ENCODE results near the gene AMMECR1.

Gene AMMECR1

DNA sequence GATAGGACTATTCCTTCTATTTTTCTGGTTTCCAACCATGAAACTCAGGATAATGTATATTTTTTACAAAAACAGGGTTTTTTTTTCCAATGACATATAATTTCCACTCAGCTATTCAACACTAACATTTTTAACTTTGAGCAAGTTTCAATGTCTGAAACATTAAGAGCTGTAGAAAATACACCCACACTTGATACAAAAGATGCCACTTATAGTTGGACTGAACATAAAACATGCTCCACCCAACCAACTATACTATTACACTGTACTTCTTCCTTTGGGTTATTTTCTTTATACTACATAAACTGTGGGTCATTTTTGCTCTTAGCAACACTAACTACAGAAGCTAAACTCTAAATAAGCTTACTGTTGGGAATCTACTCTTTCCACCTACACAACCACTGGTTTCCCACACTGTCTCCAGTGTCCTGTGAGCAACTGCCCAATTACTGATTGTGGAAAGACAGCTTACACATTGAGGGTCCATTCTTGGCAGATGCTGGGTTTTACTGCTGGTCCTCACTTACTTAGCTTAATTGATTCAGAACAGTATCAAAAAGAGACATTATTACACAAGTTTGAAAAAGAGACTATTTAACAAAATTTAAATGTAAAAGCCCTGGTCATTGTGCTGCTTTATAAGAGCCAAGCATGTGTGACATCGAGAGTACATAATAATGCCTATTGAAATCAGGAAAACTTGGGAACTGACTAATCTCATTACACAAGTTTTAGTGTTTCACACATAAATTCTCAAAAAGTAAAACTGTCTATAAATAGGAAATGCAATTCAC, 6.3 kb downstream of the AMMECR1 start:
- DNase-seq (ENCODE audit: low read depth): no peak

DNA sequence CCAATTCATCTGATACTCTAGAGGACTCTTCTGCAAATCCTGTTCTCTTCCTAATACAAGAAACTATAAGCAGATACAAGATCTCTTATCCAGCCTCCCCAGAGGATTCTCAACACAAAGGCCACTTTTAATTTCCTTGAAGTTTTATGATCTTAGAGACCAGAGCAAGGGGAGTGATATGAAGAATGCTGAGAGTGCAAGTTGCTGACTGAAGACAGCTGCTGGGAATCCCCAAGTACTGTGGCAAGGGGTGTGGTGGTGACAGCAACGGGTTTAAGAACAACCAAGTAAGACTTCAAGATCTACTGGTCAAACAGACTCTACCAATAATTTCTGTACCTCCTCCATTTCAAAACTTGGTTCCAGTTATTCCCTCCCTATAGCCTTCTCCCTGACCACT, 7.0 kb downstream of the AMMECR1 start:
- DNase-seq (ENCODE audit: low read depth): no peak

DNA sequence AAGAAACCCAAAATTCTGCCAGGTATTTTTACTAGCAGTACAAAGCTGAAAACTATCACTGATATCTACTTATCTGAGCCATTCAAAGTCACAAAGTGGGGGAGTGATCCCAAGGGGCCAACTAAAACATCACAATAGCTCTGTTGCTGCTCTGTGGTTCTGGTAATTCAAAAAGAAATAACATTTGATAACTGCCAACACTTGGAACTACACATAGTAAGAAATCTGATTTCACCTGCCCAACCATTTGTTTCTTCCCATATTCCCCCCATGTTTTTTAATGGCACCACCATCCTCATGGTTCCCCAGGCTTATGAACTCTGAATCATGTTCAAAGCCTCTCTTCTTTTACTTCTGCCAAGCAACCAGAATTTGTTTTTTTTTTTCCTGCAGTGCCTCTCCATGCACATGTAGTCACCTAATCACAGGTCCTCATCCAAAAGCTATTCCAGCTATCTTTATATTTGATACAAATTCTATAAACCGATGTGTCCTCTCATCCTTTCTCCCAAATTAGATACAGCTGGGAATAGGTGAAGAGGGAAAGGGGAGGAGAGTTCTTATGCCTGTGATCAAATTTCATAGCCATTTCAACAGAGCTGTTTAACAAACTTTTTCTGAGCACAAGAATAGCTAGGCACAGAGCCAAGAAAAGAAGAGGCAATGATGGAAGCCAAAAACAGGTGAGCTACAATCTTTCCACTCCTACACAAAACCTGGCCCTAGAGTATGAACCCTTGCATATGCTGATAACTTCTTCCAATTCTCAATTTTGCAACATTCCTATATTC, 7.7 kb downstream of the AMMECR1 start:
- DNase-seq (ENCODE audit: low read depth): peak; percentile 14

DNA sequence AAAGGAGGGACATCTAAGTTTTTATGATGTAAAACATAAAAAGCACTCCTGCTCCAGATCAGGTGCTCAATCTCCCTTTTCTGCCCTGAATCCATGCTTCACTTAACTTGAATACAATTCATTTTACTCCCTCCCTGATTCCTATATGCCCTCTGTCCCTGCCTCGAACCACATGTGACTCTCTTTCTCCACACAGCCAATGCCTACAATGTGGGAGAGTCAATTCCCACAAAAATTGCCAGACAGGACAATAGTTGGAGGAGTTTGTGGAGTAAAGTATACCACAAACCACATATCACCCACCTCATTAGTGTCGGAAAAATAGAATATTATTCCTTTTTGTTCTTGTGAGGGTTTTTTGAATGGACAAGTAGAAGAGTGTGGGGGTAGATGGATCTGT, 9.7 kb downstream of the AMMECR1 start:
- DNase-seq (ENCODE audit: low read depth): no peak

DNA sequence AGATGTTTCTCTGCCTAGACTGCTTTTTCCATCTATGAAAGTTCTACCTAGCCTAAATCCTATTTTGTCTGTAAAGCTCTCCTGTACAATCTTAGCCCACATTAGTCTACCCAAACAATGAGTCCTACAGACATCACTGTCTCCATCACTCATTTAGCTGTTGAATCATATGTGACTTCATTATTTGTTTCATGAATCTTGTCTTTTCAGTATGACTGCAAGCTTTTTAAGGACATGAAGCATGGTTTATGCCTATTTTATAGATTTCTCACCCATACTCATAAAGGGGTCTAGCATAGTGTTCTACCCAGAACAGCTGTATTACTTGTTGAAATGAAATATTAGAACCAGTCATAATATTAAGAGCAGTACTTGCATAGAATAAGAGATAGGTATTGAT, 13.0 kb downstream of the AMMECR1 start:
- no peak for DNase-seq (ENCODE audit: low read depth)

DNA sequence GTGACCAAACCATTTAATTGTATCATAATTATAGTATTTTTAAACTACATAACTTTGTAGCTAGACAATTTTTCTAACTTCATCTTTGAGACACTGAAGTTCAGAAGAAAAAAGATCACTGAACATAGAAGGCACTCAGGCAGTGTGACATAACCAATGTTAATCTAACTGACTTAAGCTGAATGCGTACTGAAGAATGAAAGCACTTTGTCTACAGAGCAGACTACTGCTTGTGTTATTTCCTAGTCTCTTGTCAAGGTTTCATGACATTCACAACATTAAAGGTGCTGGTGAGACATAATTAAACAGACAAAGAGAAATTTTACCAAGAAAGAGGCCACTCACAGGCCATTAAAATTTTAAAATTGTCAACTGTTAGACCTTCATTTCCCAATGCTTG, 13.5 kb downstream of the AMMECR1 start:
- DNase-seq (ENCODE audit: low read depth): no peak

DNA sequence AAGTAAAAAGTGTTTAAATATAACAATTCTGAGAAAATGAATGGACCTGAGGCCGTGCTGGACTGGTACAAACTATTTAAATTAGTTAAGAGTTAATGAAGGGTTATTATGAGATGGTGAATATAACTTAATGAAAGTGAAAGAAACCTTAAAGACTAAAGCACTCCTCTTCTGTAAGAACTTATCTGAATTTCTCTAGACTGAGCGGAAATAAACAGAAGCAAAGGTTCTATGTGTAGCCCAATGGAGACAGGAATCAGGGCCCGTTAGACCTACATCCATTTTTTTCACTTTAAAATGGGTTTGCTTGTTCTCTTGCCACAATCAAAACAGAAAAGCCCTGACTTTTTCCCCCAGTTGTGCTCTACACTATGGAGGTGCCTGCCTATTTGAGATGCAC, 14.9 kb downstream of the AMMECR1 start:
- no peak for DNase-seq (ENCODE audit: low read depth)

DNA sequence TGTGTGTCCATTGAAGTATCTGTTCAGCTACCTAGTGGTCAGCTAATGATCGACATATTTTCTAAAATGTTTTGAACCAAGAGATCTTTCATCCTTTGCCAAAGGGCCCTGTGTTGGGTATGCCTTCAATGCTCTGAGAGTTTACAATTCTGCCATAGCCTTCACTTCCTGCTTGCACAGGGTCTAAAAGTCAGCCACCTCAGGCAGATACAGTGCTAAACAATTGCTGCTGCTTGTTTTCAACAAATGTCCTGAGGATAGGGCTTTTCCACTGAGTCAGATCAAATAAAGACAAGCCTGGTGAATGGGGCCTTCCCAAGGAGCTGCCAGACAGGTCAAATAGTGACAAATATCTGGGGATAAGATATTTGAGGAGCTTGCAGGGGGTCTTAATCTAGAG, 16.7 kb downstream of the AMMECR1 start:
- no peak for DNase-seq (ENCODE audit: low read depth)

DNA sequence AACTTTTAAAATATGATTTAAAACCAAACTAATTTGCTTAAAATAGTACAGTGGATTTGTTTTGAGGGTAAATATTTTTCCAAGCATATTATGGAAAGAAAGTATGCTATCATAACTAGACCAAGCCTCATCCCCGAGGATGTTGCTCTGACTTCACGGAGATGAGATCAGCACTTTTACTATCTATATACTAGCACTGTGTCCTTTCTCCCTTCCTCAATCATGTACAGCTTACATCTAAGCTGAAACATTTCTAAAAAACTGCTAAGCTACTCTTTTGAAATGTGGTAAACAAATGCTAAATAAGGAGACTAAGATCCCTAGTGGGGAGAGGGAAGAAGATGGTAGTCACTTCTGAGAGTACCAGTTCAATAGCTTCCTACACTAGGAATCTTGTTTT, 23.8 kb downstream of the AMMECR1 start:
- DNase-seq (ENCODE audit: low read depth): no peak

DNA sequence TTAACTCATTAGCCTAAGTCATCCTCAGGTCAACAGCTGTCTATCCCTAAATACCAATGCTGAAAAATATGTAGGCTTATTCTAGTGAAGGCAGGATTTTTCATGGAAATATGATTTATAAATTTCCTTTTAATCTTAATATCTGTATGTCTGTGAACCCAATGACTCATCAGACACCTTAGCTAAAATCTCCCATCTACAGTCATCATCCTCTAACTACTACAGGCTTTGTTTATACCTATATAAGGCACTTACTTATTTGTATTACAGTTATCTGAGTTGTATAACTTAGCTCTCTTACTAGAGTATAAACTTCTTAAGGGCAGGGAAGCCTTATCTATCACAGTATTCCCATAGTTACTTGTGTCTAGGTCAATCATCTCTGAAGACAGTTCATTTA, 24.2 kb downstream of the AMMECR1 start:
- no peak for DNase-seq (ENCODE audit: low read depth)

DNA sequence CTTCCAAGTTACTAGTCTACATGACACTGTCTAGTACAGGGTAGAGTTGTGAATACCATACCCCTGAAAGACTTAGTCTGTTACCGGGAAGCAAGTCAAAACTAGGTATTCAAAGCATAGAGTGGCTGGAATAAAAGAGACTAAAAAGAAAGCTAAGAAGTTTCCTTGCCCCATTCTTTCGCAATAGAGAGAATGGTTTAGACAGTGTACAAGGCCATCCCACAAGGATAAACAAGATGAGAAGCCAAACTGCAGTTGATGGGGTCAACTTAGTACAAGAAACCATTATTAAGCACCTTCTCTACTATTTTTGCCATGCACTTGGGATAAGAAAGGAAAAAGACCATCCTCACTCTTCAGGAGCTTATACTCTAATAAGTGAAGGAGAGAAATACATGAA, 30.3 kb downstream of the AMMECR1 start:
- DNase-seq (ENCODE audit: low read depth): peak; percentile 30

DNA sequence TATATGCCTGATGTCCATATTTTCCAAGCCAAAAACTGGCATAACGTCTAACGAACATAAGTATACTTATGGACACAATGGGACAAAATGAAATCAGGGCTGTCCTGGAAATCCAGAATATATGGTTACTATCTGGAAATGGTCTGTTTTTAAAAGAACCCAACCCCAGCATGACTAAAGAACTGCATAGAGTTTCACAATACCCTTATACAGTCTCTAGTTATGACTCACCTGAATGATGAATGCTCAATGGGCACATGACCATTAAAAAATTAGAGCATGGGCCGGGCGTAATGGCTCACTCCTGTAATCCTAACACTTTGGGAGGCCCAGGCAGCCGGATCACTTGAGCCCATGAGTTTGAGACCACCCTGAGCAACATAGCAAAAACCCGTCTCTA, 31.8 kb downstream of the AMMECR1 start:
- peak; percentile 88 for DNase-seq (ENCODE audit: low read depth)

DNA sequence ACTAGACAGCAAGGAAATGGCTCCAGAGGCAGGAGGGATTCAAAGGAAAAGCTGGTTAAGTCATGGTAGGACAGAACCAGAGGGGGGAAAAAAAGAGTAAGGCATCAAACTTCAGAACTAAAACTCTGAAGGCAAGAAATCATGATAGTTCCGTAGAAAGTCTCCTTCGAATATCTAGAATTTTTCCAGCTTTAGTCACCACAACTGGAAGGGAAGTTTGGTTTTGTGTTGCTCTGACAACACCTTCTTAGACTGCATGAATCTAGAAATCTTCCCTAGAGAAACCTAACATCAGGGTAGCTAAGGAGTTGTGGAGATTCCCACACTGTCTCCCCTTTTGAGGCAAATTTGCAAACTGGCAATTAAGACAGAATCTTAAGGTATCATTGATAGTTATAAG, 33.7 kb downstream of the AMMECR1 start:
- DNase-seq (ENCODE audit: low read depth): peak; percentile 91

DNA sequence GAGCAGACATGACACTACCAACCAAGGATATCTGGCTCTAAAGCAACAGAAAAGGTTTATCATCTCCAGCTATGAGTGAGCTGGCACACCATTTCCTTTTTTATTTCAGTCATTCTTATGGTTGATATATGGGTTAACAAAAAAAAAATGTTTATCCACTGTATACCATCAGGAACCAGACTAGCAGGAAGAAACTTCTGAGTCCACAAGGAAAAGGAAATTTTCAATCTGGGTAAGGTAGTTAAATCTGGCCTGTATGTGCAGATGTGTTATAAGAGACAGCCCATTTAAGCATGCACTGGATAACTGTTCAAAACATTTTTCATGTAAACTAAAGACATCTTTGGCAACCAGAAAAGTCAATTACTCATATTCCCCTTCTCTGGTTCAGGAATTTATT, 35.0 kb downstream of the AMMECR1 start:
- DNase-seq (ENCODE audit: low read depth): peak; percentile 45

DNA sequence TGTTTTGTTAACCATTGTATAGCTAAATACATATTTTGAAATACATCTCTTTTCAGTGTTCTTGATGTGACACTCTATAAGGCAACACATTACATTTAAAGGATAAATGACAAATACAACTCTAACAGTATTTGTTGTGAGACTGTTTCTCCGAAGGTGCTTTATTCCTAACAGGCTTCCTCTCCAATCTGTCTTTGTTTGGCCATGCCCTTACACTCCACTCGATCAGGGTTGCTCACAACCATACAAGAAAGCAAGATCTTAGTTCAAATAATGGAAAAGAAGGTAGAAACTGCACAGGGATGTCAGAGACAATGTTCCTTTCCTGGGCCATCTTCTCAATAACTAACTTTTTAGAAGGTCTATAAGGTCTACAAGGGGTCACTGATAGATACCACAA, 36.5 kb downstream of the AMMECR1 start:
- no peak for DNase-seq (ENCODE audit: low read depth)

DNA sequence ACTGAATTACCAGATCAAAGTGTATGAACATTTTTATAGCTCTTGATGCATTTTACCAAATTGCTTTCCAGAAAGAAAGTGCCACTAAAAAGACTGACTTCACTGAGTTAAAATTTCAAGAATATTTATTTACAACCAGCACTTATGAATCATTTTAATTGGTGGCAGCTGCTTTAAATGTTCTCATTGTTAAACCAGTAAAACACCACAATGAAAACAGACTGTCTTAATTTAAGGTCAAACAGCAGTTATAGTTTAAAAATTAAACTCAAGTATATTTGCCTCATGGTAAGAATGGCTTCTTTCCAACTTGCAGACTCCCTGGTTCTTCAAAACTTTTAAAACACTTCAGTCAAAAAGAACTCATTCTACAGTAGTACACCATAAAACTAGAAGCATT, 36.9 kb downstream of the AMMECR1 start:
- peak; percentile 85 for DNase-seq (ENCODE audit: low read depth)

DNA sequence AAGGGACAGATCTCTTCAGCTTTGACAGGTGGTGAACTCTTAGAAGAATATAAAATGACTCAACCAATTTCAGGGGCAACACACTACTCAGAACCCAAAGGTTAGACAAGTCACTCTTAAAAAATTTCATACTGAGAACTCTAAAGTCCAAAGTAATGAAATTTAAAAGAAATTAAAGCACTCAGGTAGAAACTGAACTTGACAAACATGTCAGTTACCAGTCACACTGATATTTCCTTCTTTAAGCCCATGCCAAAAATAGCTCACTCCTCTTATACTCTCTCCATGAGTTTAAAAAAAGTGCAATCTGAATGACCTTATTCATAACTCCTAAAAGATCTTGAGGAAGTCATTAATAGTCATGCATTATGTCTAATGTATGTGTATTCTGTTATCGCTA, 40.3 kb downstream of the AMMECR1 start:
- no peak for DNase-seq (ENCODE audit: low read depth)

DNA sequence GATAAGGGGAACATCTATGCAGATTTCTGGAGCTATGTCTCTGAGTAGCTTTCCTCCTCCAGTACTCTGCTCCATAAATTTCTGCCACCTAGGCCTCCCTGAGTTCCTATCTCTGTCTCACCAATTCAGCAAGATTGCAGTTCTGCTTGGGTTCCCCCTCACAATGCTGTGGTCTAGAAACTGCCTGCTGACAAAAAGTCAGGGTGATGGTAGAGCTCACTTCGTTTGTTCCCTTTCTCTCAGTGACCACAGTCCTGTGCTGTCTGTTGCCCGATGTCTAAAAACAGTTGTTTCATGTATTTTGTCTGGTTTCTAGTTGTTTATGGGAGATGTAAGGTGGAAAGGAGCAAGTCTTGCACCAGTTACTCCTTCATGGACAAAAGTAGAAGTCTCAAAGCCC, 41.1 kb downstream of the AMMECR1 start:
- DNase-seq (ENCODE audit: low read depth): no peak

DNA sequence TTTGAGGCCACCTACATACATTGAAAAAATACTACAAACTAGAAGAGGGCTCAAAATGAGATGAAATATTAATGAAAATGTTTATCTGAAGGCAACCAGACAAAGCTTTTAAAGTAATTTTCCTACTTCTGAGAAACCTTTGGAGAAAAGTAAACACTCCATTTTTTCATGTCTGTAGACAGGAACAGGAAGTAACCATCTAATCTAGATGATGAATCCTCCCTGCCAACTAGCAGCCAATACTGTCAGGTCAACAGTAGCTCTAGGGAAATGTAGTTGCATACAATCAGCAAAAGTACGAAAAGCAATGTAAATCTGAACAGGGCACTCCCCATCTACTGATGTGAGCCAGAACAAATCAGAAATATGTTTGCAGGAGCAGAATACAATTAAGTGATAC, 49.0 kb downstream of the AMMECR1 start:
- DNase-seq (ENCODE audit: low read depth): peak; percentile 20

DNA sequence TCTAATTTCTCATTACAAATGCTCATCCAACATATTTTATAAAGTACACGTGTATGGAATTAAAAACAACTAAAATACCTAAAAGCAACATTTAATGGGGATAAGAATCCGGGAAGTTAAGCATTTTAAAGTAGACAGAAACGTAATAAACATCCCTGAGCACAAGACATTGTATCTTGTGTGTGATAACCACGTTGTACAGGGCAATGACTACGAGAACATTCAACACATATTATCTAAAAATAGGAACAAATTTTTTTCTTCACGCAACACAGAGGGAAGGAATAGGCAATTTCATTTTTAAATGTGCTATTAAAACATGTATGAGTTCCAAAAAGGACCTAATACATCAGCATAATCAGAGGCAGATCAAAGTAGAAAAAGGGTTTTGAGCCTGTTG, 49.5 kb downstream of the AMMECR1 start:
- no peak for DNase-seq (ENCODE audit: low read depth)

DNA sequence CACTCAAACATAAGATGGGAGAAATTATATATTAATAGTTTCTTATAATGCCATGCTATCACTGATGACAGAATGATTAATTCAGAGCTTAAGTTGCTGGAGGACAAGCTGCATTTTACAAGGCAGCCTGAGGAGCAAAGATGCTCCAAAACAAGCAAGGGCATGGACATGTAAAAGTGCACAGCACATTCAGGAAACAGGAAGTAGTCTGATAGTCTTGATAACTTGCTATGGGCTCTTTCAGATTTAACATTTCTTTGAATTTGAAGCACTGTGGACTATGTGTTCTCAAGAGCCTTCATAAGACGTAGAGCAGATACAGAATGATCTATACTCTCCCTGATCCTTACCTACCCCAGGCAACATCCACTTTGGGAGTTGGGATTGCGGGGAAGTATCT, 50.0 kb downstream of the AMMECR1 start:
- no peak for DNase-seq (ENCODE audit: low read depth)

DNA sequence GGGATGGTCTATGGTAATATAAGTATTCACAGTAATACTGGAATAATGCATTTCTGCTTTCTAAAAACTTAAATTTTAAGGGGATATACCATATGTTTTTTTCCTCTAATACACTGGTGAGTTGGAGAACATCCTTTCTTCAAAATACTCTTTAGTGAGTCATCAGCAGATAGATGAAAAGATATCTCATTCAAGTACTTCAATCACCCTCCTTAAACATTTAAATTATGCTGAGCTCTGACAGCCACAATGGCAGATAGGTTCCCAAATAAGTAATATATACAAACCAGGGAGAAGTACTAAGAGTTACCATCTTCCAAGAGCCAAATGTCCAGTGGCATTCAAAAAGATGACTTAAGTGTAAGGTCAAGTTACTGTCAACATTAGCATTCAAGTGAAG, 52.2 kb downstream of the AMMECR1 start:
- peak; percentile 25 for DNase-seq (ENCODE audit: low read depth)

DNA sequence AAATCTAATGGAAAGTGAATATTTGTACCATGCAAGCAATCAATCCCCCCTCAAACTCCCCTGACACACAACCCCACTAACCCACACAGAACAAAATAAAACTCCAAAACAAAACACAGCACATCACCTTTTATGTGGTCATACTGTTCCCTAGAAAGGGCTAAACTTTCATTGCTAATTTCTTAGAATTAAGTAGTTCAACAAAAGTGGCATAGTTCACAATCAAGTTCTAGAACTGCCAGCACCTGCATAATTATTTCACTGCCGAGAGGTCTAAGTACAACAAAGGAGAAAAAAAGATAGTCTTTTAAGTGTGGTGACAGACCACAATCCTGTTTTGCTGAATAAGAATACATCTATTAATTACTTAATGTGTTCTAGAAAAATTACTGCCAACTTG, 58.8 kb downstream of the AMMECR1 start:
- DNase-seq (ENCODE audit: low read depth): no peak

DNA sequence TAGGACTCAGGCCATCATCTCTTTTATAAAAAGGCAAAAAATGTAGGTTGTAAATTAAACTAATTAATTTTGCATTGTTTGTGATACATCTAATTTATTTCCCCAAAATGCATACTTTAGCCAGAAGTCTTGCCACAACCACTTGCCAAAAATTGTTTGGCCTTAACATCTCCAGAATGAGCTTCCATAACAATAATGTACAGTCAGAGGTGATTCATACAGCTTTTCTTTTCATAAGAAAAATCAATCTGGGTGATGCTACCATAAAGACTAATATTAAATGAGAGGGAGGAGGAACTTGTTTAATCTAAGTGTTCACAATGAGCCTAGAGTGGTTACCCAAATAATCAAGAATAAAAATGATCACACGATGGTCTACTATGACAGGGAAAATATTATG, 59.3 kb downstream of the AMMECR1 start:
- DNase-seq (ENCODE audit: low read depth): peak; percentile 48

Data from EH (cell line).